ENCODE measurements around the gene RARG.

RARG gene

DNA sequence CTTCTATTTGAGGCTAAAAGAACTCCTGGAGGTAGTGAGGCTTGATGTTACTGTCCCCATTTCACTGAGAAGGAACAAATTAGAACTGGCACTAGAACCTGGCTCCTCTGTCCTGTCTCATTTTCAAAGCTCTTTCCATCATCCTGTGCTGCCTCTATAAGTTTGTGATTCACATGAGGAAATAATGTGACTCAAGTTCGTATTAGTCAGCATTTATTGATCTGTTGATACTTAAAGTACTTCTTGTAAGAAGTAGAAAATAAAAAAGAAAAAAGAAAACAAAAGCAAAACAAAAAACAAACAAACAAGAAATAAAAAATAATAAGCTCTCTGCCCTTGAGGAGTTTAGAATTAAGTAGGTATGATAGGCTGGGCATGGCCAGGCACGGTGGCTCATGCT, 33.8 kb upstream of the RARG start:
- DNase-seq (ENCODE audit: low read depth, low spot score), result no peak
- Histone ChIP-seq H3K36me3 (ENCODE audit: control insufficient read depth, insufficient read depth, low read length) (peaks cover 9% of the 10 kb centered on the region; the same call in 1 of the 2 replicates), H3K9me3 (ENCODE audit: control insufficient read depth, insufficient read depth, low read length) (no peaks in the 10 kb centered on the region), H3K4me3 (ENCODE audit: low read length) (no peak overlapping the region), H3K27ac (ENCODE audit: low read length) (no peak overlapping the region), H3K27me3 (ENCODE audit: control insufficient read depth, insufficient read depth, low read length) (no peaks in the 10 kb centered on the region), H3K4me1 (ENCODE audit: control insufficient read depth, insufficient read depth, low read length) (no peaks in the 10 kb centered on the region; the same call in 1 of the 2 replicates)
- WGBS (ENCODE audit: insufficient coverage, insufficient read length), result no CpG with 5 or more reads among the region's 2 CpGs

DNA sequence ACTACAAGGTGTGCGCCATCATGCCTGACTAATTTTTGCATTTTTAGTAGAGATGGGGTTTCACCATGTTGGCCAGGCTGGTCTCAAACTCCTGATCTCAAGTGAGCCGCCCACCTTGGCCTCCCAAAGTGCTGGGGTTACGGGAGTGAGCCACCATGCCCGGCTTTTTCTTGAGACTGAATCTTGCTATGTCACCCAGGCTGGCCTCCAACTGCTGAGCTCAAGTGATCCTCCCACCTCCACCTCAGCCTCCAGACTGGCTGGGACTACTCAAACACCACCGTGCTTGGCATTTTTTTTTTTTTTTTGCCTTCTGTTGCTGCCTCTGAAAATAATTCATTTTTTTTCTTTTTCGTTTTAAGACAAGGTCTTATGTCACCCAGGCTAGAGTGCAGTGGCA, 27.9 kb upstream of the RARG start:
- no CpG with 5 or more reads among the region's 6 CpGs for WGBS (ENCODE audit: insufficient coverage, insufficient read length)
- no peak for DNase-seq (ENCODE audit: low read depth, low spot score)
- H3K27ac ChIP-seq (ENCODE audit: low read length), result no peak overlapping the region
- no peaks in the 10 kb centered on the region for H3K27me3 ChIP-seq (ENCODE audit: control insufficient read depth, insufficient read depth, low read length)
- no peak overlapping the region for H3K4me3 ChIP-seq (ENCODE audit: low read length)
- no peaks in the 10 kb centered on the region for H3K9me3 ChIP-seq (ENCODE audit: control insufficient read depth, insufficient read depth, low read length)
- H3K36me3 ChIP-seq (ENCODE audit: control insufficient read depth, insufficient read depth, low read length), result no peaks in the 10 kb centered on the region
- no peaks in the 10 kb centered on the region for H3K4me1 ChIP-seq (ENCODE audit: control insufficient read depth, insufficient read depth, low read length)

DNA sequence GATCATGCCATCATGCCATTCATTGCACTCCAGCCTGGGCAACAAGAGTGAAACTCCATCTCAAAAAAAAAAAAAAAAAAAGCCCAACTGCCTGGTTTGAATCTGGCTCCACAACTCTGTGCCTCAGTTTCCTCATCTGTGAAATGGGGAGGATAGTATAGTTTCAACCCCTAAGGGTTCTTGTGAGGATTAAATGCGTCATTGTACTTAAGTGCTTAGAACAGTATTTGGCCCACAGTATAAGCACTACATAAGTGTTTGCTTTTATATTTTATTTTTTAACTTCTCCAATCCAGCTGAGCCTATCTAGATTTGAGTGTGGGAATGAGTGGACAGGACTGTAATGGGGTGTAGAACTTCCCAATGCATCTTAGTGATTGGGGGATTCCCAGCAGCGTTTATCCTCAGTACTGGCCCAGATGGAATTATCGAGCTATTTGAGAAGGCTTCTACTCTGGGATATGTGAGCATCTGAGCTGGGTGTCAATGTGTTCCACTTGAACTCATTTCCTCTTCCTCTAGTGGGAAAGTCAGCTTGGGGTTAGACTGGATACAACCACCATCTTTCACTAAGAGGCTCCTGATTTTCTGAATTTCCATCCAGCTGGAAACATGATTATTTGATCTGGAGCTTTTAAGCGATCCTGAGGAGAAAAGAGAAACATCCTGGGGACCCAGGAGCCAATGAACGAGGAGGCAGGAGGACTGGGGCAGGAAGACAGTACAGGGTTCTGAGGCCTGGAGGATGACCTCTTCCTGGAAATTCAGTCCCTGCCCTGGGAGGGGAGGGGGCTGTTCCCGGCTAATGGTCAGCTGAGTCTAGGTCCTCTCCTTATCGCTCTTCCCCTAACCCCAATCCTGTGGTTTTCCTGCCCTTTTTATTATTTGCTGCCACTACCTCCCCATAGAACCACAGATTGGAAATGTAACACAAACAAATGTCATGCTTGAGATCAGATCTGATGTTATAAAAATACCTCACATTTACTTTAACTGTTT, 26.8 kb upstream of the RARG start:
- no CpG with 5 or more reads among the region's 7 CpGs for WGBS (ENCODE audit: insufficient coverage, insufficient read length)
- H3K27ac ChIP-seq (ENCODE audit: low read length), result no peak overlapping the region
- H3K36me3 ChIP-seq (ENCODE audit: control insufficient read depth, insufficient read depth, low read length), result peaks cover 2% of the 10 kb centered on the region; the same call in 1 of the 2 replicates
- H3K27me3 ChIP-seq (ENCODE audit: control insufficient read depth, insufficient read depth, low read length), result no peaks in the 10 kb centered on the region
- no peaks in the 10 kb centered on the region for H3K9me3 ChIP-seq (ENCODE audit: control insufficient read depth, insufficient read depth, low read length)
- no peaks in the 10 kb centered on the region for H3K4me1 ChIP-seq (ENCODE audit: control insufficient read depth, insufficient read depth, low read length)
- no peak for DNase-seq (ENCODE audit: low read depth, low spot score)
- H3K4me3 ChIP-seq (ENCODE audit: low read length), result no peak overlapping the region

DNA sequence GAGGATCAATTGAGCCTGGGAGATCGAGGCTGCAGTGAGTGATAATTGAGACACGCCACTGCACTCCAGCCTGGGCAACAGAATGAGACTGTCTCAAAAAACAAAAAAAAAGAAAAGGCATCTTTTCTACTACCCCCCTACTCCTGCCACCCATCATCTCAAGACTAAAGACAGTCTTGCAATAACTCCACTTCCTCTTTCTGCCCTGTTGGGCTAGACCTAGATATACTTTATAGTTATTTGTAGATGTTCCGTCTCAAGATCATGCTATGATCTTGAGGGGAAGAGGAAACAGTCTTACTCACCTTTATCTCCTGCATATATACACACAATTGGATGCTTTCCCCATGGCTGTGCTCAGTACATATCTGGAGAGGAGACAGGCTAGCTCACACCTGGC, 24.0 kb upstream of the RARG start:
- Histone ChIP-seq H3K27ac (ENCODE audit: low read length) (no peak overlapping the region), H3K9me3 (ENCODE audit: control insufficient read depth, insufficient read depth, low read length) (no peaks in the 10 kb centered on the region), H3K36me3 (ENCODE audit: control insufficient read depth, insufficient read depth, low read length) (peaks cover 3% of the 10 kb centered on the region; the same call in 1 of the 2 replicates), H3K4me1 (ENCODE audit: control insufficient read depth, insufficient read depth, low read length) (0 out of 2 replicates have a peak, but pooled peaks cover 4% of the 10 kb centered on the region), H3K4me3 (ENCODE audit: low read length) (no peak overlapping the region), H3K27me3 (ENCODE audit: control insufficient read depth, insufficient read depth, low read length) (no peaks in the 10 kb centered on the region)
- no CpG with 5 or more reads among the region's 3 CpGs for WGBS (ENCODE audit: insufficient coverage, insufficient read length)
- no peak for DNase-seq (ENCODE audit: low read depth, low spot score)

DNA sequence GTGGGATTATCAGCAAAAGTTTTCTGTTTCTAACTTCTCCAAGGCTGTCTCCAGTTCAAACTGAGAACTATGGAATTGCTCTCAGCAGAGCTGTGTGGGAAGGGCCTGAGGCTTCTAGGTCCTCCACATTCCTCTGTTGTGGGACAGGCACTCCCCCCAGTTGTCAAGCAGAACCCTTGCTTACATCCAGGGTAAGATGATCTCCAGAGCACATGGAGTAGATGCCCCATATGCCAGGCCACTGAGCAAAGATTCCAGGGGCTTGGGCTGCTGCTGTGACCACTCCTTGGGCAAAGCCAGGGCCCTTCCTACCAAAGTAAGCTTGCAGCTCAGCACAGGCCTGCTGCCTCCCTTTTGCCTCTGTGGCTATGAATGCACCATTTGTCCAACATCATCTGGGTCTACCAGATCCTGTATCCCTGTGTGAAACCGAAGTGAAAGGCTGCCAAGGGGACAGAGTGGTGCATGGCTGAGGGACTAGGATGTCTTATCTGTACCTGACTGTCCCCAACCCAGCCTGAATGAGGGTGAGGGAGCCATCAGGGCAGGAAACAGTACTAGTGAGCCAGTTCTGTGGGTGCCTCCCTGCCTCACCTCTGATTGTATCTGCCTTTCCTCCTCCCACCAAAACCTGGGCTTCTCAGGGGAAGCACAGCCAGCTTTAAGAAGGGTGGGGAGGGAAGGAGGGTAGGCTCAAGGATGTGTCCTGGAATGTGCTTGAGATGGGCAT, 23.0 kb upstream of the RARG start:
- no peaks in the 10 kb centered on the region for H3K27me3 ChIP-seq (ENCODE audit: control insufficient read depth, insufficient read depth, low read length)
- no peak overlapping the region for H3K4me3 ChIP-seq (ENCODE audit: low read length)
- H3K36me3 ChIP-seq (ENCODE audit: control insufficient read depth, insufficient read depth, low read length), result peaks cover 3% of the 10 kb centered on the region; the same call in 1 of the 2 replicates
- WGBS (ENCODE audit: insufficient coverage, insufficient read length), result no CpG with 5 or more reads among the region's 1 CpG
- H3K27ac ChIP-seq (ENCODE audit: low read length), result no peak overlapping the region
- no peaks in the 10 kb centered on the region for H3K9me3 ChIP-seq (ENCODE audit: control insufficient read depth, insufficient read depth, low read length)
- no peak for DNase-seq (ENCODE audit: low read depth, low spot score)
- H3K4me1 ChIP-seq (ENCODE audit: control insufficient read depth, insufficient read depth, low read length), result 0 out of 2 replicates have a peak, but pooled peaks cover 4% of the 10 kb centered on the region

DNA sequence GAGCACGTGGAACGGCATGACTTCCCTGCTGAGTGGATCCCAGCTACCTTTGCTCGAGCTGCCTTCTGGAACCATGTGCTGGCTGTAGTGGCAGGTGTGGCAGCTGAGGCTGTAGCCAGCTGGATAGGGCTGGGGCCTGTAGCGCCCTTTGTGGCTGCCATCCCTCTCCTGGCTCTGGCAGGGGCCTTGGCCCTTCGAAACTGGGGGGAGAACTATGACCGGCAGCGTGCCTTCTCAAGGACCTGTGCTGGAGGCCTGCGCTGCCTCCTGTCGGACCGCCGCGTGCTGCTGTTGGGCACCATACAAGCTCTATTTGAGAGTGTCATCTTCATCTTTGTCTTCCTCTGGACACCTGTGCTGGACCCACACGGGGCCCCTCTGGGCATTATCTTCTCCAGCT, 21.3 kb upstream of the RARG start:
- Histone ChIP-seq H3K27me3 (ENCODE audit: control insufficient read depth, insufficient read depth, low read length) (no peaks in the 10 kb centered on the region), H3K4me1 (ENCODE audit: control insufficient read depth, insufficient read depth, low read length) (0 out of 2 replicates have a peak, but pooled peaks cover 4% of the 10 kb centered on the region), H3K4me3 (ENCODE audit: low read length) (no peak overlapping the region), H3K36me3 (ENCODE audit: control insufficient read depth, insufficient read depth, low read length) (peaks cover 3% of the 10 kb centered on the region; the same call in 1 of the 2 replicates), H3K27ac (ENCODE audit: low read length) (no peak overlapping the region), H3K9me3 (ENCODE audit: control insufficient read depth, insufficient read depth, low read length) (no peaks in the 10 kb centered on the region)
- DNase-seq (ENCODE audit: low read depth, low spot score), result no peak
- no CpG with 5 or more reads among the region's 13 CpGs for WGBS (ENCODE audit: insufficient coverage, insufficient read length)

DNA sequence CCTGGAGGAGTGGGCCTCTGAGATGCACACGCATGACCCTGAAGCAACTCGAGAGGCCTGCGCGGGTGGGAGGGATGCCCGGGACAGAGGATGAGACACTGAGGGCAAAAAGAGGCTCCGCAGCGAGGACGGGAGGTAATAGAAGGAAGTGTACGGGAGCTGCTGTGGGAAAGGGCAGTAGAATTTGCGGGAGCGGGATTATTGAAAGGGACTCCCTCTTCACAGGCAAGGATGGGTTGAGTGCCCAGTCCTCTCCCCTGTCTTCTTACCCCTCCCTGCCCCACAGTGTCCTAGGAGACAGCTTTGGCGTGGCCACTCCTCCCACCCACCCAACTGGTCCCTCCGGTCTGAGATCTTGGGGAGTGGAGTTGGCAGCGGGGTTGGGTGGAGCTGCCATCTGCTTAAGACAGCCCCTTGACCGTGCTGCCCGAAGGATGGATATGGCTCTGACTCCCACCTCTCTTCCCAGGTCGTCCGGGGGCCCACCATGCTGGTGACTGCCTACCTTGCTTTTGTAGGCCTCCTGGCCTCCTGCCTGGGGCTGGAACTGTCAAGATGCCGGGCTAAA, 20.4 kb upstream of the RARG start:
- H3K4me3 ChIP-seq (ENCODE audit: low read length), result peak overlapping the region; percentile 91
- no peak overlapping the region for H3K27ac ChIP-seq (ENCODE audit: low read length)
- no peak for DNase-seq (ENCODE audit: low read depth, low spot score)
- no peaks in the 10 kb centered on the region for H3K27me3 ChIP-seq (ENCODE audit: control insufficient read depth, insufficient read depth, low read length)
- 0 out of 2 replicates have a peak, but pooled peaks cover 4% of the 10 kb centered on the region for H3K4me1 ChIP-seq (ENCODE audit: control insufficient read depth, insufficient read depth, low read length)
- no peaks in the 10 kb centered on the region for H3K9me3 ChIP-seq (ENCODE audit: control insufficient read depth, insufficient read depth, low read length)
- no CpG with 5 or more reads among the region's 19 CpGs for WGBS (ENCODE audit: insufficient coverage, insufficient read length)
- H3K36me3 ChIP-seq (ENCODE audit: control insufficient read depth, insufficient read depth, low read length), result peaks cover 3% of the 10 kb centered on the region; the same call in 1 of the 2 replicates

DNA sequence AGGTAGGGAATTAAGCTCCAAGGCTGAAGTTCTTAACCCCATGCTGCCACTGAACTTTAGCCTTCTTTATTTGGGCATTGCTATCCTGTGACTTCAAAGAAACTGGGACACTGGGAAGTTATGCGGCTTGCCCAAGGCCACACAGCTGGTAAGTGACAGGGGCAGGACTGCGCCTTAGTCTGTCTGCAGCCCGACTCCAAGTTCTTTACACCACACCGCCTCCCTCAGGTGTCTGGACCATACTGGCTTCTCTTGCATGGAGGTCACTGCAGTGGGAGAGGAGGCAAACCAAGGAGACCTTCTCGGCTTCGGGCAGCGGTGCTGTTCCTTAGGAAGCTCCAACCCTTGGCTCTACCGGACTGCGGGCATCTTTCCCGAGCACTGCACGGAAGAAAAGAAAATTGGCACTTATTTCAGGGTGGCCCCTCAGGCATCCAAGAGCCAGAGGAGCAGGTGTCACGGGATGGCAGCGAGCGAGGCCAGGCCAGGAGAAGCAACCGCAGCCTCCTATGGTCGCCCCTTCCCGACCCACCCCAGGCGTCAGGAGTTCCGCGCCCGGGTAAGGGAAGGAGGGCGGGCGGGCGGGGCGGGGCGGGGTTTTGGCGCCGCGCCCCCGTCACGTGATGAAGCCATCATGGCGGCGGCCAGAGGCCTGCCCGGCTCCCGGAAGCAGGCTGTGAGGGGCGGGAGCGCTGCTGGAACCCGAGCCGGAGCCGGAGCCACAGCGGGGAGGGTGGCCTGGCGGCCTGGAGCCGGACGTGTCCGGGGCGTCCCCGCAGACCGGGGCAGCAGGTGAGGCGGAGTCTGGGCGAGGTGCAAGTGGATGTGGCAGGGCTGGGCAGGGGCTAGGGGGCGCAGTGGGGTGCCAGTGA, 19.7 kb upstream of the RARG start:
- WGBS (ENCODE audit: insufficient coverage, insufficient read length), result no CpG with 5 or more reads among the region's 51 CpGs
- H3K36me3 ChIP-seq (ENCODE audit: control insufficient read depth, insufficient read depth, low read length), result peaks cover 3% of the 10 kb centered on the region; the same call in 1 of the 2 replicates
- H3K27ac ChIP-seq (ENCODE audit: low read length), result no peak overlapping the region
- no peaks in the 10 kb centered on the region for H3K9me3 ChIP-seq (ENCODE audit: control insufficient read depth, insufficient read depth, low read length)
- H3K27me3 ChIP-seq (ENCODE audit: control insufficient read depth, insufficient read depth, low read length), result no peaks in the 10 kb centered on the region
- DNase-seq (ENCODE audit: low read depth, low spot score), result no peak
- 0 out of 2 replicates have a peak, but pooled peaks cover 5% of the 10 kb centered on the region for H3K4me1 ChIP-seq (ENCODE audit: control insufficient read depth, insufficient read depth, low read length)
- H3K4me3 ChIP-seq (ENCODE audit: low read length), result peak overlapping the region; percentile 91

DNA sequence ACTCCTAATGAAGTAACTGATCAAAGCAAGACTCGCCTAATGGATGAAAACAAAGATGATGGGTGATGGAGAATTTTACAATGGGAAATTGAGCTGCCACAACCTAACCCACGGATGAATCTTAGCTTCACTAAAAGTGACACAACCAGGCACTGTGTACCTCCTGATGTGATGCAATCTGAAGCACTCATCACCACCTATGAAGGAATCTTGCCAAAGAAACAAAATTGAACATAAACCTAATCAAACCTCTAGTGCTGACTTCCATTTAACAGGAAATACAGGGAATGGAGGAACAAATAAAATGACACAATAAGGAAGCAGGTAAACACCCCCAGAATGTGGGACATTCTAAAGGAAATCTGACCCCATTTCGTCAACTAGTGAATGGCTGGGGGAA, 13.3 kb upstream of the RARG start:
- H3K4me3 ChIP-seq (ENCODE audit: low read length), result no peak overlapping the region
- H3K36me3 ChIP-seq (ENCODE audit: control insufficient read depth, insufficient read depth, low read length), result no peaks in the 10 kb centered on the region
- DNase-seq (ENCODE audit: low read depth, low spot score), result no peak
- peaks cover 6% of the 10 kb centered on the region for H3K4me1 ChIP-seq (ENCODE audit: control insufficient read depth, insufficient read depth, low read length)
- H3K27ac ChIP-seq (ENCODE audit: low read length), result no peak overlapping the region
- no CpG with 5 or more reads among the region's 3 CpGs for WGBS (ENCODE audit: insufficient coverage, insufficient read length)
- H3K9me3 ChIP-seq (ENCODE audit: control insufficient read depth, insufficient read depth, low read length), result no peaks in the 10 kb centered on the region
- no peaks in the 10 kb centered on the region for H3K27me3 ChIP-seq (ENCODE audit: control insufficient read depth, insufficient read depth, low read length)
